Erythroblast (primary cell): ENCODE results near the gene TMIGD1.

Source experiments
- GATA1 ChIP-seq: IDR thresholded peaks from 2 replicates; pipeline ENCODE4 v1.6.1; 2011; ENCODE audit warnings: low read depth, mild to moderate bottlenecking, control low read depth, low read length, moderate library complexity
- POLR2A ChIP-seq: IDR thresholded peaks from 2 replicates; pipeline ENCODE4 v1.6.1; 2011; ENCODE audit warnings: mild to moderate bottlenecking, low read length

GRCh38 chr17:30310562-30310961 lies 23.3 kb downstream of the TMIGD1 start:
- no peak for TF ChIP-seq POLR2A
- TF ChIP-seq GATA1, result no peak
